SK-N-SH treated with all-trans-retinoic acid at 6 μM for 48 hours (cell line): ENCODE measurements around the gene SASH1.
A peak's percentile ranks its signal among the peaks of the same experiment; 100 is the strongest.

Experiments
- ATAC-seq: fragments of 200-7000 bp; cut with Tn5 transposase; 3 replicates; pipeline ENCODE4 v1.9.1; 2020; ENCODE audit warnings: mild to moderate bottlenecking, moderate library complexity
- ARNTL ChIP-seq: fragments of 450-650 bp; formaldehyde crosslinking; IDR thresholded peaks from 2 replicates; pipeline ENCODE4 v1.5.0; 2020; ENCODE audit warnings: low read depth, mild to moderate bottlenecking, moderate library complexity, borderline replicate concordance
- BACH2 ChIP-seq: fragments of 250-450 bp; sonication (Bioruptor Pico); IDR thresholded peaks from 2 replicates; pipeline ENCODE4 v1.9.0; 2021; ENCODE audit warnings: mild to moderate bottlenecking, borderline replicate concordance
- CREB5 ChIP-seq: fragments of 250-450 bp; sonication (Bioruptor Pico); IDR thresholded peaks from 2 replicates; pipeline ENCODE4 v1.5.1; 2020; ENCODE audit warnings: low read depth, mild to moderate bottlenecking, moderate library complexity
- CSDC2 ChIP-seq: fragments of 250-450 bp; sonication (Bioruptor Pico); IDR thresholded peaks from 2 replicates; pipeline ENCODE4 v1.5.0; 2020; ENCODE audit warnings: mild to moderate bottlenecking, moderate library complexity
- CSRNP3 ChIP-seq: fragments of 250-450 bp; sonication (Bioruptor Pico); IDR thresholded peaks from 2 replicates; pipeline ENCODE4 v1.5.1; 2021; ENCODE audit warnings: mild to moderate bottlenecking, moderate library complexity
- ESRRG ChIP-seq: fragments of 250-450 bp; sonication (Bioruptor Pico); IDR thresholded peaks from 2 replicates; pipeline ENCODE4 v1.6.1; 2021; ENCODE audit warnings: mild to moderate bottlenecking
- GLIS3 ChIP-seq: fragments of 250-450 bp; sonication (Bioruptor Pico); IDR thresholded peaks from 2 replicates; pipeline ENCODE4 v1.5.0; 2020; ENCODE audit warnings: mild to moderate bottlenecking, moderate library complexity
- ISL1 ChIP-seq: fragments of 250-450 bp; sonication (Bioruptor Pico); IDR thresholded peaks from 2 replicates; pipeline ENCODE4 v2.1.2; 2022; ENCODE audit warnings: mild to moderate bottlenecking, moderate library complexity
- OSR1 ChIP-seq: fragments of 250-450 bp; sonication (Bioruptor Pico); IDR thresholded peaks from 2 replicates; pipeline ENCODE4 v1.8.0; 2022; ENCODE audit warnings: moderate library complexity, mild to moderate bottlenecking, inconsistent platforms
- POU6F1 ChIP-seq: fragments of 250-450 bp; sonication (Bioruptor Pico); IDR thresholded peaks from 2 replicates; pipeline ENCODE4 v1.8.0; 2021; ENCODE audit warnings: low read depth, mild to moderate bottlenecking, moderate library complexity, borderline replicate concordance
- PPARA ChIP-seq: fragments of 250-450 bp; sonication (Bioruptor Pico); IDR thresholded peaks from 2 replicates; pipeline ENCODE4 v1.5.0; 2020; ENCODE audit warnings: mild to moderate bottlenecking, borderline replicate concordance
- RARB ChIP-seq: fragments of 250-450 bp; sonication (Bioruptor Pico); IDR thresholded peaks from 2 replicates; pipeline ENCODE4 v1.8.0; 2021; ENCODE audit warnings: mild to moderate bottlenecking, moderate library complexity
- SNAI2 ChIP-seq: fragments of 250-450 bp; sonication (Bioruptor Pico); IDR thresholded peaks from 2 replicates; pipeline ENCODE4 v1.5.0; 2020; ENCODE audit warnings: mild to moderate bottlenecking, moderate library complexity
- TCF4 ChIP-seq: fragments of 250-450 bp; sonication (Bioruptor Pico); IDR thresholded peaks from 2 replicates; pipeline ENCODE4 v1.8.0; 2021; ENCODE audit warnings: mild to moderate bottlenecking, moderate library complexity, borderline replicate concordance
- ZC3H10 ChIP-seq: fragments of 250-450 bp; sonication (Bioruptor Pico); IDR thresholded peaks from 2 replicates; pipeline ENCODE4 v1.5.1; 2021; ENCODE audit warnings: mild to moderate bottlenecking, moderate library complexity
- ZFP3 ChIP-seq: fragments of 250-450 bp; sonication (Bioruptor Pico); IDR thresholded peaks from 2 replicates; pipeline ENCODE4 v1.5.0; 2020; ENCODE audit warnings: mild to moderate bottlenecking, moderate library complexity
- ZFP30 ChIP-seq: fragments of 450-650 bp; formaldehyde crosslinking; IDR thresholded peaks from 2 replicates; pipeline ENCODE4 v1.5.0; 2022; ENCODE audit warnings: mild to moderate bottlenecking, moderate library complexity
- ZNF565 ChIP-seq: fragments of 450-650 bp; formaldehyde crosslinking; conservative IDR thresholded peaks from 2 replicates; pipeline ENCODE4 v1.5.0; 2020; ENCODE audit warnings: low read depth, mild to moderate bottlenecking, moderate library complexity
- ZNF8 ChIP-seq: fragments of 450-650 bp; formaldehyde crosslinking; IDR thresholded peaks from 2 replicates; pipeline ENCODE4 v1.5.0; 2020; ENCODE audit warnings: mild to moderate bottlenecking, moderate library complexity
- TF ChIP-seq, protein P1 (sequence below): fragments of 250-450 bp; sonication (Bioruptor Pico); IDR thresholded peaks from 2 replicates; pipeline ENCODE4 v1.8.0; 2020; ENCODE audit warnings: mild to moderate bottlenecking, moderate library complexity, borderline replicate concordance
- TF ChIP-seq, protein P2 (sequence below): fragments of 250-450 bp; sonication (Bioruptor Pico); IDR thresholded peaks from 2 replicates; pipeline ENCODE4 v1.5.0; 2020; ENCODE audit warnings: mild to moderate bottlenecking, moderate library complexity

The SASH1 gene

DNA sequence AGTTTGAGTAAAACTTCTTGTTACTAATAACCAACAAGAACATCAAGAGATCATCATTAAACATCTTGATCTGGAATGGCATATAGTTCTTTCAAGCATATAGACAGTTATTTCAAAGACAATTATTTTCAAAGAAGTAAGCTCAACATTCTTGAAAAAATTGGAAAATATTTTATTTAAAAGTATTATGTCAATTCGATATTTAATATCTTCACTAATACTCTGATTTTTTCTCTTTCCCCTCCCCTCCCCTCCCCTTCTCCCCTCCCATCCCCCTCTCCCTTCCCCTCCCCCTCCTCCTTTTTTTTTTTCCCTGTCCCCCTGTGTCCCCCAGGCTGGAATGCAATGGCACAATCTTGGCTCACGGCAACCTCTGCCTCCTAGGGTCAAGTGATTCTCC lies 82.8 kb downstream of the SASH1 start:
- ATAC-seq = no peak
- no peak for TF ChIP-seq ZC3H10 (CRISPR knock-in tag)
- no peak for TF ChIP-seq ZNF565 (CRISPR knock-in tag)
- TF ChIP-seq PPARA = no peak
- no peak for TF ChIP-seq GLIS3 (CRISPR knock-in tag)
- no peak for TF ChIP-seq CSDC2
- no peak for TF ChIP-seq ZFP3 (CRISPR knock-in tag)
- TF ChIP-seq, protein P1, sequence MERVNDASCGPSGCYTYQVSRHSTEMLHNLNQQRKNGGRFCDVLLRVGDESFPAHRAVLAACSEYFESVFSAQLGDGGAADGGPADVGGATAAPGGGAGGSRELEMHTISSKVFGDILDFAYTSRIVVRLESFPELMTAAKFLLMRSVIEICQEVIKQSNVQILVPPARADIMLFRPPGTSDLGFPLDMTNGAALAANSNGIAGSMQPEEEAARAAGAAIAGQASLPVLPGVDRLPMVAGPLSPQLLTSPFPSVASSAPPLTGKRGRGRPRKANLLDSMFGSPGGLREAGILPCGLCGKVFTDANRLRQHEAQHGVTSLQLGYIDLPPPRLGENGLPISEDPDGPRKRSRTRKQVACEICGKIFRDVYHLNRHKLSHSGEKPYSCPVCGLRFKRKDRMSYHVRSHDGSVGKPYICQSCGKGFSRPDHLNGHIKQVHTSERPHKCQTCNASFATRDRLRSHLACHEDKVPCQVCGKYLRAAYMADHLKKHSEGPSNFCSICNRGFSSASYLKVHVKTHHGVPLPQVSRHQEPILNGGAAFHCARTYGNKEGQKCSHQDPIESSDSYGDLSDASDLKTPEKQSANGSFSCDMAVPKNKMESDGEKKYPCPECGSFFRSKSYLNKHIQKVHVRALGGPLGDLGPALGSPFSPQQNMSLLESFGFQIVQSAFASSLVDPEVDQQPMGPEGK (CRISPR knock-in tag) = no peak
- TF ChIP-seq RARB (CRISPR knock-in tag) = no peak
- TF ChIP-seq ISL1 = no peak
- TF ChIP-seq, protein P2, sequence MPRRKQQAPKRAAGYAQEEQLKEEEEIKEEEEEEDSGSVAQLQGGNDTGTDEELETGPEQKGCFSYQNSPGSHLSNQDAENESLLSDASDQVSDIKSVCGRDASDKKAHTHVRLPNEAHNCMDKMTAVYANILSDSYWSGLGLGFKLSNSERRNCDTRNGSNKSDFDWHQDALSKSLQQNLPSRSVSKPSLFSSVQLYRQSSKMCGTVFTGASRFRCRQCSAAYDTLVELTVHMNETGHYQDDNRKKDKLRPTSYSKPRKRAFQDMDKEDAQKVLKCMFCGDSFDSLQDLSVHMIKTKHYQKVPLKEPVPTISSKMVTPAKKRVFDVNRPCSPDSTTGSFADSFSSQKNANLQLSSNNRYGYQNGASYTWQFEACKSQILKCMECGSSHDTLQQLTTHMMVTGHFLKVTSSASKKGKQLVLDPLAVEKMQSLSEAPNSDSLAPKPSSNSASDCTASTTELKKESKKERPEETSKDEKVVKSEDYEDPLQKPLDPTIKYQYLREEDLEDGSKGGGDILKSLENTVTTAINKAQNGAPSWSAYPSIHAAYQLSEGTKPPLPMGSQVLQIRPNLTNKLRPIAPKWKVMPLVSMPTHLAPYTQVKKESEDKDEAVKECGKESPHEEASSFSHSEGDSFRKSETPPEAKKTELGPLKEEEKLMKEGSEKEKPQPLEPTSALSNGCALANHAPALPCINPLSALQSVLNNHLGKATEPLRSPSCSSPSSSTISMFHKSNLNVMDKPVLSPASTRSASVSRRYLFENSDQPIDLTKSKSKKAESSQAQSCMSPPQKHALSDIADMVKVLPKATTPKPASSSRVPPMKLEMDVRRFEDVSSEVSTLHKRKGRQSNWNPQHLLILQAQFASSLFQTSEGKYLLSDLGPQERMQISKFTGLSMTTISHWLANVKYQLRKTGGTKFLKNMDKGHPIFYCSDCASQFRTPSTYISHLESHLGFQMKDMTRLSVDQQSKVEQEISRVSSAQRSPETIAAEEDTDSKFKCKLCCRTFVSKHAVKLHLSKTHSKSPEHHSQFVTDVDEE (CRISPR knock-in tag) = no peak

- TF ChIP-seq GLIS3 (CRISPR knock-in tag) = no peak
- TF ChIP-seq CSDC2 = no peak
- TF ChIP-seq ARNTL = no peak
- TF ChIP-seq ESRRG (CRISPR knock-in tag) = no peak
- no peak for TF ChIP-seq BACH2 (CRISPR knock-in tag)
- no peak for TF ChIP-seq TCF4 (CRISPR knock-in tag)
- TF ChIP-seq POU6F1 (CRISPR knock-in tag) = no peak
- TF ChIP-seq ZFP30 (CRISPR knock-in tag) = no peak
- TF ChIP-seq OSR1 (CRISPR knock-in tag) = no peak
- TF ChIP-seq CREB5 (CRISPR knock-in tag) = no peak
- no peak for TF ChIP-seq PPARA
- TF ChIP-seq, protein P1 (CRISPR knock-in tag) = no peak
- TF ChIP-seq SNAI2 (CRISPR knock-in tag) = no peak
- no peak for TF ChIP-seq RARB (CRISPR knock-in tag)
- no peak for TF ChIP-seq ZFP3 (CRISPR knock-in tag)
- no peak for TF ChIP-seq ZNF8 (CRISPR knock-in tag)
- TF ChIP-seq ZC3H10 (CRISPR knock-in tag) = no peak
- TF ChIP-seq, all 23 proteins: peak for 0
- ATAC-seq = peak; percentile 58
These were observed 83.8 kb downstream of the SASH1 start for GRCh38 chr6:148426317-148426977.

- ATAC-seq = no peak; the same call in 2 of the 3 replicates
- TF ChIP-seq, protein P1 (CRISPR knock-in tag) = no peak
- TF ChIP-seq SNAI2 (CRISPR knock-in tag) (no peak), ISL1 (no peak), BACH2 (CRISPR knock-in tag) (no peak), ZC3H10 (CRISPR knock-in tag) (no peak), ZFP3 (CRISPR knock-in tag) (no peak), CSRNP3 (no peak), ZNF565 (CRISPR knock-in tag) (no peak)
- TF ChIP-seq, protein P2 (CRISPR knock-in tag) = no peak
These were observed 84.7 kb downstream of the SASH1 start for GRCh38 chr6:148427333-148427732.
